HG03432 (cell line): Measurements from ENCODE around the gene ADCY4.
"Not testable (repeated sequence)": the region's sequence is repeated elsewhere in the genome, so short reads cannot be mapped to it uniquely, and the experiment has no call there.

Experiments
- ATAC-seq: cut with Tn5 transposase; IDR thresholded peaks from one replicate; pipeline ENCODE4 v1.9.1; 2021; ENCODE audit warnings: mild to moderate bottlenecking, moderate library complexity; ENCODE audit not compliant: unreplicated experiment

Gene ADCY4

GRCh38 chr14:24339284-24340151 is 4.6 kb upstream of the ADCY4 start, which contains the start of gene RIPK3:
Gene RIPK3 (minus strand): TSS chr14:24339991. CDS start chr14:24339826, 165 bp downstream.
- ATAC-seq: peak; percentile 86

- no peak for ATAC-seq
Measured at GRCh38 chr14:24338843-24339242, 4.0 kb upstream of the ADCY4 start.

GRCh38 chr14:24337824-24338175 is 2.9 kb upstream of the ADCY4 start:
- ATAC-seq: no peak

GRCh38 chr14:24337144-24337823 is 2.4 kb upstream of the ADCY4 start:
- ATAC-seq: no peak

GRCh38 chr14:24335461-24336171 is 745 bp upstream of the ADCY4 start:
- no peak for ATAC-seq

- peak; percentile 87 for ATAC-seq
Measured at GRCh38 chr14:24332268-24332993, 2.4 kb downstream of the ADCY4 start.

- no peak for ATAC-seq
Measured at GRCh38 chr14:24331731-24332267, 3.1 kb downstream of the ADCY4 start.

- no peak for ATAC-seq
Measured at GRCh38 chr14:24330973-24331674, 3.7 kb downstream of the ADCY4 start.

GRCh38 chr14:24329736-24330135 is 5.1 kb downstream of the ADCY4 start:
- no peak for ATAC-seq

- ATAC-seq: no peak
Measured at GRCh38 chr14:24329073-24329663, 5.7 kb downstream of the ADCY4 start.

GRCh38 chr14:24327914-24328313 is 7.0 kb downstream of the ADCY4 start:
- ATAC-seq: not testable (repeated sequence)

GRCh38 chr14:24327303-24327702 is 7.6 kb downstream of the ADCY4 start:
- no peak for ATAC-seq

GRCh38 chr14:24325963-24326362 is 8.9 kb downstream of the ADCY4 start:
- ATAC-seq: no peak

- ATAC-seq: no peak
Measured at GRCh38 chr14:24325041-24325530, 9.8 kb downstream of the ADCY4 start.

- no peak for ATAC-seq
Measured at GRCh38 chr14:24324024-24324423, 10.8 kb downstream of the ADCY4 start.

- no peak for ATAC-seq
Measured at GRCh38 chr14:24323341-24323740, 11.5 kb downstream of the ADCY4 start.

- ATAC-seq: no peak
Measured at GRCh38 chr14:24322672-24323071, 12.2 kb downstream of the ADCY4 start.

GRCh38 chr14:24321212-24321975 is 13.5 kb downstream of the ADCY4 start:
- no peak for ATAC-seq
